GM21423 (cell line): Measurements from ENCODE around the gene ATF7.
"Not testable (repeated sequence)": the region's sequence is repeated elsewhere in the genome, so short reads cannot be mapped to it uniquely, and the experiment has no call there.

ENCODE experiments used
- ATAC-seq: cut with Tn5 transposase; IDR thresholded peaks from one replicate; pipeline ENCODE4 v1.9.1; 2021; ENCODE audit warnings: mild to moderate bottlenecking, moderate library complexity; ENCODE audit not compliant: unreplicated experiment

Gene ATF7

DNA sequence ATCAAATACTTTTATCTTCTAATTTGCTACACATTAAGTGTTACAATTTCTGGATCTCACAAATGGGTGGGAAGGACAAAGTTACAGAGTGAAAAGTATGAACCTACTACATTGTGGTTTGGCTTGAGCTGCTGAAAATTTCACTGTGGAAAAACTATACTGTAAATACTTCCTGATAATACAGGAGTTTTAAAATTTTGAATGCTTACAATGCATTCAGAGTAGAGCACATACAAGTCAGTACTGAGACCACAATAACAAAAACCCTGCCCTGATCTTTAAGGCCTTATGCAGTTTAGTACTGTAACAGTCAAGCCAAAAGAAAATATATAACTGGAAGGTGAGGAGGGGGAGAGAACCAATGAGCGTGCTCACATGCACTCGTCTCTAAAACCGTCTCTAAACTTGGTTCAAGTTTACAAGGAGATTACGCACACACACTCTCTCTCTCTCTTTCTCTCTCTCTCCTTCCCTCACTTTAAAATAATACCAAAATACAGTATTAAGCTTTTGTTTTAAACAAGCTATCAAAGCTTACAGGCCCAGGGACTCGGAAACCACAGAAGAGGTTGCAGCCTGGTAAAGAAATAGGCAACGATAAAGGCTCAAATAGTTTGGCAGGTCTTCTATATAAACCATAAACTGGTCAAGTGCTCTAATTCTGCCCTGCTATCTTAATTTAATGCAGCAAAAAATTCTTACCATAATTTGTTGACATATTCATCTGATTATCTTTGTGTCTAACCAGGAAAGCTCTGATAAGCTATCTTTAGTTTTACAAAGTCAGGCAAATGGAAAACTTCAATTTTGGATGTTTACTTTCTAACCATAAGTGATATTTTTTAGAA, 58.0 kb downstream of the ATF7 start:
- no peak for ATAC-seq

DNA sequence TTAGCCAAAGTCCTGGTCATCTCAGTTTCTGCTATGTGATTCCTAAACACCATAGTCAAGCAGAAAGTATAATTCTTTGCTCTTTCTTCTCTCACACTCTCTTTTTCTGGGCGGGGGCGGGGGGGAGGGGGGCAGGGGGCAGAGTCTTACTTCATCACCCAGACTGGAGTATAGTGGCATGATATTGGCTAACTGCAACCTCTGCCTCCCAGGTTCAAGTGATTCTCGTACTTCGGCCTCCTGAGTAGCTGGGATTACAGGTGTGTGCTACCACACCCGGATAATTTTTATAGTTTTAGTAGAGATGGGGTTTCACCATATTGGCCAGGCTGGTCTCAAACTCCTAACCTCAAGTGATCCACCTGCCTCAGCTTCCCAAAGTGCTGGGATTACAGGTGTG, 60.8 kb downstream of the ATF7 start:
- ATAC-seq = not testable (repeated sequence)

DNA sequence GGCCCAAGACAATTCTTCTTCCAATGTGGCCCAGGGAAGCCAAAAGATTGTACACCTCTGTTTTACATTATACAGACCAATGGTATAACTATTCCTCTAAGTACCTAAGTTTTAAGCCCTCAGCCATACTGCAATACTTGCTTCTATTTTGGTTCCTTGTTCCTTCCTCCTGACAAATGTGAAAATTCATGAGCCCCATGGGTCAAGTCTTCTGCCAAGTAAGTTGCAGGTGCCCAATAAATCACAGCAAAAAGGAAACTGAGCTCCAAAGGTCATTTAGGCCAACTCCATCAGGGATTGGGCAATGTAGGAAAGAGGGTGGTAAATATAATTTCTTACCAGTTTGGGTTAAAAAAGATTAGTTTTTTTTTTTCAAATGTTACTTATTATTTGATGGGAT, 61.2 kb downstream of the ATF7 start:
- no peak for ATAC-seq

DNA sequence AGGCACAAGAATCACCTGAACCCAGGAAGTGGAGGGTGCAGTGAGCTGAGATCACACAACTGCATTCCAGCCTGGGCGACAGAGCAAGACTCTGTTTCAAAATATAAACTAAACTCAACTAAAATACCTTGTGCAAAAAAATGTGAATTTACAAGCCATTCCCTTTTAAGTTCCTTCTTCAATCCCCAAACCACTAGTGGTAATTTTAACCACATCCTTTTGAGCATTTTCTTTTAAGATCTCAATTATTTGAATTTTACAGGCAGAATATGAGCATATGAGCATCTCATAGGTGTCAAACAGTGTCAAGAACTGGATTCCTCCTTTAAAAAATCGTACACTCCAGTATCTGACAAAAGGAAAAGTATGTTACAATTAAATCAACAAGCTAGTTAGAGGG, 61.9 kb downstream of the ATF7 start:
- no peak for ATAC-seq

DNA sequence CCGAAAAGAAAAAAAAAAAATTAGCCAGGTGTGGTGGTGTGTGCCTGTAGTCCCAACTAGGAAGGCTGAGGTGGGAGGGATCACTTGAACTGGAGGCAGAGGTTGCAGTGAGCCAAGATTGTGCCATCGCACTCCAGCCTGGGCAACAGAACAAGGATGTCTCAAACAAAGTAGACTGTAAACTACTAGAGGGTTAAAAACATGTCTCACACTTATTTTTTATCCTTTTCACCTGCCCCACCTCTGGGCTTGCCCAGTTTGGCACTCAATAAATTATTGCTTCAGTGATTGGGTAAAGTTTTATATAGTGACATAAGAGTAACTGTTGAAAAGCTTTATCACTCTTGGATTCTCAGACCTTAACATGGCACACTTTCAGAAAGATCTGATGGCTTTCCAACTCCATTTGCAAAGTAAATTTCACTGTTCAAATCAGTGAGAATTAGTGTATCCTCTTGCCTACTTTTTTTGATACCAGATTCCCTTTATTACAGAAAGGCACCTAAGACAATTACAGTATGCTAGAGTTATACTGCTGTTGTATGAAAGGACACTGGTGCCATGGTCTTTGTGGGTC, 62.6 kb downstream of the ATF7 start:
- ATAC-seq = no peak

DNA sequence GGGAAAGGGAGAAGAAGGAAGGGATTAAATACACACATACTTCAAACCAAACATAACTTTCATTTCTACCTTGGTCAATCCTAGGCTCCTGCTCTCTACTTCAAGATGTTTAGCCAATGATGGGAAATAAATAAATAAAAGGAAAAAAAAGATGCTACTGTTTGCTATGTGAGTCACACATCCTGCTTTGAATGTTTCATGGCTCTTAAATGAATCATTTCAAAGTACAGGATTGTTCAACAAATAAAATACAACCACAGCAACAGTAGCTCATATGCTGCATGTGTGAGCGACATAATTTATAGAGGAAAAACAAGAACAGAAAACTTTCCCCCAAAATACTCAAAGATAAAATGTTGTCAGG, 64.6 kb downstream of the ATF7 start:
- ATAC-seq = no peak

DNA sequence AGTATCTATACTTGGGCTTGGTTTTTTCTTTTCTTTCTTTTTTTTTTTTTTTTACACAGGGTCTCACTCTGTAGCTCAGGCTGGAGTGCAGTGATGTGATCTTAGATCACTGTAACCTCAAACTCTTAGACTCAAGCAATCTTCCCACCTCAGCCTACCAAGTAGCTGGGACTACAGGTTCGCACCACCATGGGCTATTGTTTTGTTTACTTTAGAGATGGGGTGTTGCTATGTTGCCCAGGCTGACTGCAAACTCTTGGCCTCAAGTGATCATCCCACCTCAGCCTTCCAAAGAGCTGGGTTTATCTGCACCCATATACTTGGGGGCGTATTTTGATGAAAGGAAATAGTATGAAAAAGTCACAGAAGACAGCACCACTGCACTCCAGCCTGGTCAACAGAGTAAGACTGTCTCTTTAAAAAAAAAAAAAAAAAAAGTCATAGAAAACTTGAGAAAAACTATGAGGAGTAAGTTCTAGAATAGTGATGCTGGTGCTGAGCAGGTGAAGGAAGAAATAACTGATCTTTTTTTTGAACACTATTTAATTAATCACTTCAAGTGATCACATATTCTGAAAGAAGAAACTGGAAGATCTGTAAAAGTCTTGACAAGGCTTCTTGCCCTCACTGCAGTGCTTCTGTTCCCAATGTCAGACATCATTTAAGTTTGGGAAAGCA, 65.1 kb downstream of the ATF7 start:
- ATAC-seq = no peak

DNA sequence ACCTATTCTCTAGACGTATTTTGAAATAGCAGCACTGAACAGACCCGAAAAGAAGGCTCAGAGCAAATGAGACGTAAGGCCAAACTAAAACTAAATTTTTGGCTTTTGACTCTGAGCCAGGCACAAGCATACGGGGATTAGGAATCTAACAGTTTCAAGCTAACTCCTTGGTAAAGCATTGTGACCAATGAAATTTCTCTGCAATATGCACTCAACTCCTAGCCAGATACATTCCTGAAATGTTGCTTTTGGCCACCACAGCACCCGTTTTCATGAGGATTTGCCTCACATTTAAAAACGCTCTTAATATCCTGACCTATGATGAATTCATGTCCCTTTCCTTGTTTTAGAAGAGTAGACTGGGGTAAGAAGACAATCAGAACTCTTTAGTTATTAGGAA, 65.8 kb downstream of the ATF7 start:
- ATAC-seq = no peak

DNA sequence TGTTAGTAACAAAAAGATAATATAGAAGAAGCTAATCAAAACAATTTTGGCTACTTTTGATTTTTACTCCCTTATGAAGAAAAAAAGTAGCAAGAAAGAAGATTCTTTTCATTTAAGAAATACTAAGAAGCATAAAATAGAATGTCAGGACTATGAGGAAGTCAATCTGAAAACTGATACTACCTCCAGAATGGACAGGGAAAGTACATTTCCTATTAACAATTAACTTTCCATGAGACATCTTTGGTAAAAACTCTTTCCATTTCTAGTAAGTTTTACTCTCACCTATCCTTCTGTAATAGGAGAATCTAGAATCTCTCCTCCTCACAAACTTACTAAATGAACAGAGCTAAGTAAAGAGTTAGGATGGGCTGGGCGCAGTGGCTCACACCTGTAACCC, 67.6 kb downstream of the ATF7 start:
- ATAC-seq = no peak

DNA sequence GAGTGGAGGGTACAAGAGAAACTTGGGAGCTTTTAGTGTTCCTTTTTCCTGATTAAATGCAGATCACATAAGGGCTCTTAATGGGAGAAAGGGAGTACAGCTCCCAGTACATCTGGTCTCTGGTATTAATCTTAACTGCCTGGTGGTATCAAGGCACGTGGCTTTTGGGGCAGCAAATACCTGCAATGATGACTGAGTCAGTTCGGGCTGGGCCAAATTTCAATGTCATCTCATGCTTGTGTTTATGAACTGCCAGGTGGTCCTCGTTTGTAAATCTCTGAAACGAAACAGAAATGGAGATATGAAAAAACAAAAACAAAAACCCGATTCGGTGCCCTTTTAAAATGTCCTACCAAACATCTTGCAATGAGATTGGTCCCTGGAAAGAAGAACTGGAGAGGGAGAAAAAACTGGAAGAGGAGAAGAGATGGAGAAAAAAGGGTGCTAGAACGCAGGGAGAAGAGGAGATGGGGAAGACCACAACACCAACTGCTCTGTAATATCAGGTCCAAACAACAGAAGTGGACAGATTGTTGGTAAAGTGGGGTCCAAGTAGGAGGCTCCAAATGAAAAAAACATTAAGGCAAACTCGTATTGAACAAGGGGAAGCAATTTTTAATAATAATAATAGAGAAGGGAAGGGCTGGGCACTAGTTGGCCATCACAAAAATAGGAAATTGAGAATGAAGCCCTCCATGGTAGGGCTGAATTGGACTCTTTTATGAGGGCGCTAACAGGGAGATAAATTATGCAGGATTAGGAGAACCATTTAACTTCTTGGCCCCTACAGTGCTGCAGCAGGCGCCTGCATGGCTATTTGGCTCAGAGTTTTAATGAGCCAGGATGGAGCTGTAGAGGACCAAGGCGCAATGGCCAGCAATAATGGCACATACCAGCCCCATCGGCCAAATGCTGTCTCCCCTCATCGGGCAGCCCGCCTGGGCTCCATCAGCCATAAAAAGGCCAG, 73.5 kb downstream of the ATF7 start:
- ATAC-seq = no peak

DNA sequence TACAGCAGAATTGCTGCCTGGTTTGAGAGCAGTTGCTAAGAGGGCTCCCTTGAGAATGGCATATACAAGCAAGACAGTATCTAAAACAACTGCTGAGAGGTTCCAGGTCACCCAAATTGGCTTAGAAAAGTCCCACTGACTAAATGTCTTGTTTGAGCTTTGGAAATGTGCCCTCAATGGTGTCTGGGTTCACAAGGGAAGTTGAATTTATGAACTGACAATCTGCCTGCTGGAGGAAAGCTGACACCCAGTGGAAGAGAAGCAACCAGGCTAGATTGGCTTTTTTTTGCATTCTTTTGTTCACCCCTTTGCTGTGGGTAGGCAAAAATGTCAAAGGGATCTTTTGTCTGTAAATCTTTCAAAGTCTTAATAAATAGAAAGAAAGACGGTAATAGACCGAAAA, 74.3 kb downstream of the ATF7 start:
- ATAC-seq = no peak

DNA sequence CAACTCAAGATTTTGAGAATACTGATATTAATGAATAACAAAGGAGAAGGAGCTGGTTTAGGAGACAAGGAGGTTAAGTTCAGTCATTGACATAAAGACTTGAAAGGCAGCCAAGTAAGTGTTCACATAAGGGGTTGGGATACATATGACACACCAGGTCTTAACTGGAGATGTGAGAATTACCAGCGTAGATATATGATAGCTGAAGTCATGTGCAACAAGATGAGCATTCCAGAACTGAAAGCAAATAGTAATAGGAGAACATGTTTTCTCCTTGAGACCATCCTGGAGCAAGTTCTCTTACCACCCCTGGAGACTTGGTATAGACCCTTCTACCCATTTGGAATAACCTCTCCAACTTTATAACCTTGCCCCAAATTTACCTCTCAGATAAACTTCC, 75.6 kb downstream of the ATF7 start:
- no peak for ATAC-seq

DNA sequence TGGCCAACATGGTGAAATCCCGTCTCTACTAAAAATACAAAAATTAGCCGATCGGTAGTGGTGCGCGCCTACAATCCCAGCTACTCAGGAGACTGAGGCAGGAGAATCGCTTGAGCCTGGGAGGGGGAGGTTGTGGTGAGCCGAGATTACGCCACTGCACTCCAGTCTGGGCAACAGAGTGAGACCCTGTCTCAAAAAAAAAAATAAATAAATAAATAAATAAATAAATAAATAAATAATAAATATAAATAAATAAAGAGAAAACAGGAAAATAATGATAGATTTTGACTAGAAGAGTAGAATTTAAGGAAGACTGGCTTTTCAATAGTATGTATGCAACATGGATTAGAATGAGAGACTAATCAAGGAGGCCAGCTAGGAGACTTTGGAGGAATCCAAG, 76.1 kb downstream of the ATF7 start:
- not testable (repeated sequence) for ATAC-seq

DNA sequence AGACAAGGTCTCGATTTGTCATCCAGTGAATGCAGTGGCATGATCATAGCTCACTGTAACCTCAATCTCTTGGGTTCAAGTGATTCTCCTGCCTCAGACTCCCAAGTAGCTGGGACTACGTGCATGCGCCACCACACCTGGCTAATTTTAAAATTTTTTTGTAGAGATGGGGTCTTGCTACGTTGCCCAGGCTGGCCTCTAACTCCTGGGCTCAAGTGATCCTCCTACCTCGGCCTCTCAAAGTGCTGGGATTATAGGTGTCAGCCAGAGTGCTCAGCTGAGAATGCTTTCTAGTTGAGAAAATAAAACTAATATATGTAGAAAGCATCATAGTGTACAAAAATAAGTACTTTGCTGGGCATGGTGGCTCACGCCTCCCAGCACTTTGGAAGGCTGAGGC, 77.8 kb downstream of the ATF7 start:
- ATAC-seq = not testable (repeated sequence)

DNA sequence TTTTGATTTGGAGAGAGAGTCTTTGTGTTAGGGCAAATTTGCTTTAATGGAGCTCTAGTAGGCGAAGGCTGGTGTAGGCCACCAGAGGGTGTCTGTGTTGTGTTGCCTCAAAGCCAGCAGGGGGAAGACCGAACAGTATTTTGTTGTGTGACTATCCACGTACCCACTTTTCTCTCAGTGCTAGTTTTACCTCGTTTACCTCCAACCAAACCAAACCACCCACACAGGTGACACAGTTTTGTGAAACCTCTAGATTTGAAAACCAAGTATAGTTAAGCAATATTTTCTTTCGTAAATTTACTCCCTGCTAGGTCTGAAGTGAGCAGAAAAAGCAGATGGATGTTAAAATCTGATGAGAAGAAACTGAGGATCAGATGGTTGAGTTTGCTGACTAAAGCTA, 82.6 kb downstream of the ATF7 start:
- ATAC-seq = no peak

DNA sequence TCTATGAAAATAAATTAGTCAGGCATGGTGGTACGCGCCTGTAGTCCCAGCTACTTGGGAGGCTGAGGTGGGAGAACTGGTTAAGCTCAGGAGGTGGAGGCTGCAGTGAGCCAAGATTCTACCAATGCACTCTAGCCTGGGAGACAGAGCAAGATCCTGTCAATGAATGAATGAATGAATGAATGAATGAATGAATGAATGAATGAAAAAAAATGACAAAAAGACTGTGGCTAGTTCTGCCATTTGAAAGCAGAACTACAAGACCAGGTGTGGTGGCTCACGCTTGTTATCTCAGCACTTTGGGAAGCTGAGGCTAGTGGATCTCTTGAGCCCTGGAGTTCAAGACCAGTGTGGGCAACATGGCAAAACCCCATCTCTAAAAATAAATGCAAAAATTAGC, 86.7 kb downstream of the ATF7 start:
- ATAC-seq = no peak

DNA sequence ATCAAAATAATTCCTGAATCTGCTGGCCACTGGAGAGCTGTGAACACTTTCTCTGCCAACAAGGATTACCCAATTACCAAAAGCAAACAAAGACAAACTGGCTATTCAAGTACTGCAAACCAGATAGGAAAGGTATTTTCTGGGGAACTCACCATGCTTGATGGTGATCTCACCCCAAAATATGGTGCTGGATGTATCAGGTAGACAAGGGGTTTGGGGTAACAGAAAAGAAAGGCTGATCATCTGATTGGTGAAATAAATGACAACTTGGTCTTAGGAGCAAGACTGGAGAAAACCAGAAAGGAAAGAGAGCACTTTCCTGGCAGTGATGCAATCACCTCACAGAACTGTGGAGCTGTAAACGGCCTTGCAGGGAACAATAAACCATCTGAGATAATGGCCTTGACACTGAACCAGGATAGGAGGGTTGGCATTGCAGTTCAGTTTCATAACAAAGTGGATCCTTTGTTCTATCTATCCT, 87.9 kb downstream of the ATF7 start:
- ATAC-seq = no peak

DNA sequence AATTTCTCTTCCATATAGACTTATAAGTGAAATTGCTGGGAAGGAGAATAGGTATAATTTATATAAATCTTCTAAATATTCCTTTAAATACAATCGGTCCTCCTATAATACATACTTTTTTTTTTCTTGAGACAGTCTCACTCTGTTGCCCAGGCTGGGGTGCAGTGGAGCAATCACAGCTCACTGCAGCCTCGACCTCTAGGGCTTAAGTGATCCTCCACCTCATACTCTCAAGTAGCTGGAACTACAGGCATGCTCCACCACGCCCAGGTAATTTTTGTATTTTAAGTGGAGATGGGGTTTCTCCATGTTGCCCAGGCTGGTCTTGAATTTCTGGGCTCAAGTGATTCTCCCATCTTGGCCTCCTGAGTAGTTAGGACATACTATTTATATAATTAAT, 89.2 kb downstream of the ATF7 start:
- ATAC-seq = no peak

DNA sequence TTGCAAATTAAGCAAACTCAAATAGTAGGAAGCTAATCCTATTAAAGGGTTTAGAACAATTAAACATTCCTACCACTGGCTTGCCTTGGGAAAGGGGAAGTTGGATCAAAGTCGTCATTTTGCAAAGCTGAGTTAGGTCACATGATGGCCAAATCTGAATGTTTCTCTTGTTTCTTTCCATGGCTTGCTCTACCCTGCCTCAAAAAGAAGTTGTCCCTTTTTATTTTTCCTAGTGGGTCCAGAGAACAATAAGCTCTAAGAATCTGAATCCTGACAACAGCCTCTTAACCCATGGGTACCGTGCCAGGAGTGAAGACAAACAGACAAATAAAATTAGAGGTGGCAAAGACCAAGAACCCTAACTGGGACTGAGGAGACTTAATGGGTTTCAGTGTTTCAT, 92.7 kb downstream of the ATF7 start:
- no peak for ATAC-seq

DNA sequence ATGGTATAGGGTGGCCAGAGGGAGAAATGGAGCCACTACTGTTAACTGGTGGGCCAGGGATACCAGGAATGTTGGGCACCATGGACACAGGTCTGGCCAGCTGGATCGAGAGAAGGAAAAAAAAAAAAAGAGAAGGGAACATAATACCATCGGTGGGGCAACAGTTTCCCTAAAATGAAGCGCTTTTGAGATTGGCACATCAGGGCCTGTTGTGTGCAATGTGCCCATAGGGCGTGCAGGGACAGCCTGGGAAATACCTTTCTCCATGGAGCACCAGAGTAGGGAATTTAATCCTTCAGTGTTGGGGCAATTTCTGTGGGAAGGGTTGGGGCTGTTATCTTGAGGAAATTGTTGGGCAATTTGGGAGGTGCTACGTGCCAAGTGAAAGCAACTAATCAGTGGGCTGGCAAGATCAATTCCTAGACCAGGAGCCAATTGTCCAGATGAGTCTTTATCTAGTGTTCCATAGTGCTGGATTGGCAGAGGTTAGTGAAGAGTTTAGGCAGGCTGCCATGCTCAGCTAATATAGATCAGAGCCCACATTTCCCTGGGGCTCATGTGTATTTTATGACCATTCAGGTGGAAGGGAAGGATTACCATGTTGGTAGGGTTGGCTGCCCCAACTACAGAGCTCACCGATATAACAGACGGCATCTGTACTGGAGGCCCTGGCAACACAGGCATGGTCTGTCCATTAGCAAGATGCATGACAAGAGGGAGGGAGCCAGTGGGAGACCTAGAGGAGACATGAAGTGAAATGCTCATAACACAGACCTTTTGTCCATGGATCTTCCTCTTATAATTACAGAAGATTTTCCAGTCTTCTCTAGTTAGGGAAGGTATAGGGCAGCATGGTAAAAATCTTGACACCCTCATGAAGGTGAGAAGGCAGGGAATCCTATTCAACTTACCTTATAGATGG, 93.4 kb downstream of the ATF7 start:
- no peak for ATAC-seq
